Lower lobe of right lung (tissue), 2 donors: ENCODE results near the gene RIMS1. TPM values are rescaled to one million over a fixed set of nuclear protein-coding genes. Genes with fewer than 3 reads are reported as not detected.
A peak's percentile ranks its signal among the peaks of the same experiment; 100 is the strongest.

Experiments used
- ATAC-seq, 2 donors: fragments of 200-7000 bp; cut with Tn5 transposase; one replicate each; pipeline ENCODE4 v1.9.1; 2020 to 2022; ENCODE audit warnings: mild to moderate bottlenecking in 2 of 2, moderate library complexity in 2 of 2
- DNase-seq: peaks from one replicate; pipeline ENCODE4 v3.0.0-alpha.2; 2020
- H3K27ac ChIP-seq: fragments of 200-600 bp; one replicate; pipeline ENCODE4 v1.8.0; 2022
- H3K27me3 ChIP-seq: fragments of 200-600 bp; one replicate; pipeline ENCODE4 v1.8.0; 2022; ENCODE audit warnings: low read depth
- H3K36me3 ChIP-seq: fragments of 200-600 bp; one replicate; pipeline ENCODE4 v1.8.0; 2022; ENCODE audit warnings: mild to moderate bottlenecking
- H3K4me1 ChIP-seq: fragments of 200-600 bp; one replicate; pipeline ENCODE4 v1.8.0; 2022
- H3K4me3 ChIP-seq: fragments of 200-600 bp; one replicate; pipeline ENCODE4 v1.8.0; 2022; ENCODE audit warnings: mild to moderate bottlenecking
- H3K9me3 ChIP-seq: fragments of 200-600 bp; one replicate; pipeline ENCODE4 v1.8.0; 2022
- intact Hi-C: fragments of 100-400 bp; cut with DNase I; formaldehyde crosslinking; loops from one replicate; pipeline ENCODE4 v1.11.0; 2022
- total RNA-seq: library from RNA; stranded (reverse); fragmentation: NEBNext Ultra II Directional; extraction: Animal tissue kit (Norgen Biotek cat#: 25700); gene quantifications from one replicate; pipeline ENCODE4 v1.2.1, GENCODE V29; 2021
- TF ChIP-seq, protein P1 (sequence below): fragments of 200-600 bp; IDR thresholded peaks from one replicate; pipeline ENCODE4 v1.8.0; 2022; ENCODE audit warnings: antibody characterized with exemption, mild to moderate bottlenecking
- donor health status: DM: no; HTN: yes; CAD: no; lungs with severe emphysema.

The RIMS1 gene
- total RNA-seq, 1 donor from 2014 or later, result 3.8 TPM

DNA sequence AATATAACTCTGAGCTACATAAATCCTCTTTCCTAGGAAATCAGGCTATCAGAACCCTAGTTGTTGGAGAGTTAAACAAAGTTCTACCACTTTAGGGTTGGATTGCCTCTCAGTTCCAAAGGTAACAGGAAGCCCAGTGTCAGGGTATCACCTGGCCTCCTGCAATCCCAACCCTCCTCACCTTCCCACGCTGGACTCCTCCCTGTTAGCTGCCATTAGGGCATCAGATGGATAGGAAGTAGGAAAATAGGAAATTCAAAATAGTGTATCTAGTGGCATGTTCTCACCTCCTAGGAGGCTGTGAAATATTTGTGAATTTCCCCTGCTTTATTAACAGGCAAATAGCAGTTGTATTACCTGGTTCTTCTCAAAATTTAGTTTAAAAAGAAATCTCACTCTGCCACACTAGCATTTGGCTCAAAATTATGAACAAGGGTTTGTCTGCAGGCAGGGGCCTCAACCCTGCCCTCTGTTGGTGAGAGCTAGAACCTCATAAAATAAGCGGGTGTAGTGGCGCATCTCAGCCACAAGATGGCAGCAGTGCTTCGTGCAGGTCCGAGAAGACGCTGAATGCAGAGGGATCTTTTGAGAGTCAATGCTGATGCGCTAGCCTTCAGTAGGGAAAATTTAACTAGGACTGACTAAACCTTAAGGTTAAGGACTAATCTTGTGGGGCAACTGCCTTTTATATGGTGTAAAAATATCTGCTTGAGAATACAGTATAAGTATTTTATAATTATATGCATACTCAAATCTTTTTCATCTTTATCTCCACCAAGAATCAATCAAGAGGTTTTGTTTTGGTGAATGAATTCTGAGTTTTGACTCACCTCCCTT lies 525.7 kb downstream of the RIMS1 start:
- Histone ChIP-seq H3K4me1 (no peaks in the 10 kb centered on the region), H3K9me3 (no peaks in the 10 kb centered on the region), H3K4me3 (no peak overlapping the region), H3K27ac (no peak overlapping the region), H3K27me3 (peaks cover 5% of the 10 kb centered on the region), H3K36me3 (no peaks in the 10 kb centered on the region)
- TF ChIP-seq, protein P1, sequence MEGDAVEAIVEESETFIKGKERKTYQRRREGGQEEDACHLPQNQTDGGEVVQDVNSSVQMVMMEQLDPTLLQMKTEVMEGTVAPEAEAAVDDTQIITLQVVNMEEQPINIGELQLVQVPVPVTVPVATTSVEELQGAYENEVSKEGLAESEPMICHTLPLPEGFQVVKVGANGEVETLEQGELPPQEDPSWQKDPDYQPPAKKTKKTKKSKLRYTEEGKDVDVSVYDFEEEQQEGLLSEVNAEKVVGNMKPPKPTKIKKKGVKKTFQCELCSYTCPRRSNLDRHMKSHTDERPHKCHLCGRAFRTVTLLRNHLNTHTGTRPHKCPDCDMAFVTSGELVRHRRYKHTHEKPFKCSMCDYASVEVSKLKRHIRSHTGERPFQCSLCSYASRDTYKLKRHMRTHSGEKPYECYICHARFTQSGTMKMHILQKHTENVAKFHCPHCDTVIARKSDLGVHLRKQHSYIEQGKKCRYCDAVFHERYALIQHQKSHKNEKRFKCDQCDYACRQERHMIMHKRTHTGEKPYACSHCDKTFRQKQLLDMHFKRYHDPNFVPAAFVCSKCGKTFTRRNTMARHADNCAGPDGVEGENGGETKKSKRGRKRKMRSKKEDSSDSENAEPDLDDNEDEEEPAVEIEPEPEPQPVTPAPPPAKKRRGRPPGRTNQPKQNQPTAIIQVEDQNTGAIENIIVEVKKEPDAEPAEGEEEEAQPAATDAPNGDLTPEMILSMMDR, result peak; percentile 100
- DNase-seq (peak; percentile 69), ATAC-seq (peak; percentile 87 to 96)
- intact Hi-C loops, result loop anchor here (10.0 kb wide), 1 partner anchor 723 kb away; no protein-coding TSS in a partner anchor

DNA sequence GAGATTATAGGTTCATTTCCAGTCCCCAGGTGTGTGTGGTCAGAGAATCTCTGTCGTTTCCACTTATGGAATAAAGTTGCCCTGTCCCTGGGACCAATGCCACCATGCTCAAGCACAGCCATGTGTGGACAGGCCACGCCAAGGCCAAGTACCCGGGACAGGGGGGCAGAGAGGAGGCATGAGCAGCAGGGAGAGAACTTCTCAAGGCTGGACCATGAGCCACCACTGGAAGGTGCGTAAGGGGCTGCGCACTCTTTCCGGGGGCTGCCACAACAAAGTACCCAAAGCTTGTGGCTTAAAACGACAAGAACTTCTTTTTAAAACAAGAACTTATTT lies 526.3 kb downstream of the RIMS1 start:
- TF ChIP-seq, protein P1, result no peak
- Histone ChIP-seq H3K9me3 (no peaks in the 10 kb centered on the region), H3K4me3 (no peak overlapping the region), H3K27ac (no peak overlapping the region), H3K4me1 (no peaks in the 10 kb centered on the region), H3K27me3 (peaks cover 5% of the 10 kb centered on the region), H3K36me3 (no peaks in the 10 kb centered on the region)
- DNase-seq, result no peak
- intact Hi-C loops, result loop anchor here (10.0 kb wide), 1 partner anchor 722 kb away; no protein-coding TSS in a partner anchor
- peak in 1 of 2 donors; percentile 11 for ATAC-seq

DNA sequence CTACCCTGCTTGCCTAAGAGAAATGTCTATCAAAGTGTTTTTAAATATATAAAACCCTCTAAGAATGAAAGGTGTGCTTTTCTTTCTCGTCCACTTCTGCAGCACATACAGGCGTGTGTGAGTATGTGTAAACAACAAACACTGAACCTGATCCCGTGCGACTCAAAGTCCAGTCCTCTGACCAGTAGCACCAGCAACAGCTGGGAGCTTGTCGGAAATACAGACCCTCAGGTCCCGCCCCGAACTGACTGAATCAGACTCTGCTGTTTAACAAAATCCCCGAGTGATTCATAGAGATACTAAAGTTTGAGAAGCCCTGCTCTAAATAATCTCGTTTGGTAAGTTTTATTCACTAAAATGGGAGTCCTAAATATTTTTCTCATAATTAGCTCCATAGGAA lies 527.5 kb downstream of the RIMS1 start:
- TF ChIP-seq, protein P1, result no peak
- Histone ChIP-seq H3K4me1 (no peaks in the 10 kb centered on the region), H3K9me3 (no peaks in the 10 kb centered on the region), H3K36me3 (no peaks in the 10 kb centered on the region), H3K27ac (no peak overlapping the region), H3K27me3 (peaks cover 5% of the 10 kb centered on the region), H3K4me3 (no peak overlapping the region)
- intact Hi-C loops, result loop anchor here (10.0 kb wide), 1 partner anchor 721 kb away; no protein-coding TSS in a partner anchor
- ATAC-seq, result no peak
- DNase-seq, result no peak

DNA sequence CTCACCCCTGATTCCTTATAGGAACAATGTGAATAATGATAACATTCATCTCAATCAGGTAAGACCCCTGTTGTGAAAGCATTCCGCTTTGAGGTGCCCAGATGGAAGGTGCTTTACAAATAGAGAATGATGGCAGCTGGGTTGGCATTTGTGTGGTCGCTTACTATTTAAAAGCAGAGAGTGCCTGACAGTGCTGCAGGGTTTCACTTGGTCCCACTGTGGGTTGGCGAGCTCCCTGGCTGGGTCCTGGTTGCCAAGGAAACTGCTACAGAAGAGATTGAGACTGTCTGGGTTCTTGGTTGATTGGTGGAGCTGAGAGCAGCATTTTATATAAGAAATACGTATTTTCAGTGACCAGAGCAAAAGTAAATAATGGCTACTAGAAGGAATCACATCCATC lies 528.3 kb downstream of the RIMS1 start:
- H3K27me3 ChIP-seq, result peaks cover 5% of the 10 kb centered on the region
- ATAC-seq (no peak), DNase-seq (no peak)
- intact Hi-C loops, result loop anchor here (10.0 kb wide), 1 partner anchor 720 kb away; no protein-coding TSS in a partner anchor
- no peaks in the 10 kb centered on the region for H3K36me3 ChIP-seq
- TF ChIP-seq, protein P1, result no peak
- no peak overlapping the region for H3K4me3 ChIP-seq
- H3K4me1 ChIP-seq, result no peaks in the 10 kb centered on the region
- no peaks in the 10 kb centered on the region for H3K9me3 ChIP-seq
- no peak overlapping the region for H3K27ac ChIP-seq

DNA sequence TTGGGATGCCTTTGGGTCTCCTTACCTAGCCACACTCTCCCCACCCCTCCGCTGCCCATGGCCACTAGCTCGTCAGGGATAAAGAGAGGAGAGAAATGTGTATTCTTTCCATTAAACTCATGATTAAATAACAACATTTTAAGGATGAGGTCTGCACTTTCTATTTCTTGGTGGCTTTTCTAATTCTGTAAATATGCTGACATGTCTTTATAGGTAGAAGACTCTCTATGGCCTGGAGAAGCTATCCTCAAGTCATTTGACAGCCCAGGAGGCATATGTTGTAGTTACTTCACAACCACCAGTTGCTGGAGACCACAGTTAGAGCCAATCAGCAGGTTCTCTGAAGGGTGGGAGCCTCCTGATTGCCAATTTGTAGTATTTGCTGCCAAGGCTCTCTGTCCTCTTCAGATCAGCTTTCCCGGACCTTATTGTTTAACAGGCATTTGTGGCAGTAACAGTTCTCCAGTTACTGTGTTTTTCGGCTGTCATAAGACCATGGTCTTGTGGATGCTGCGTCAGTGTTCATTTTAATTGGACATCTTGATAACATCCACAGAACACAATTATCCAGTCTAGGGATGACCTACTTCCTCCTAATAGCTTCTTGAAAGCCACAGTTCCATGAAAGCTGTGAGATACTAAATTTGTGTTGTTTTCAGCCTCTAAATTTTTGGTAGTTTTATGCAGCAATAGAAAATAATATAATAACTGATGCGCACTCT lies 530.6 kb downstream of the RIMS1 start:
- Histone ChIP-seq H3K4me1 (no peaks in the 10 kb centered on the region), H3K4me3 (no peak overlapping the region), H3K27ac (no peak overlapping the region), H3K27me3 (peaks cover 5% of the 10 kb centered on the region), H3K9me3 (no peaks in the 10 kb centered on the region), H3K36me3 (no peaks in the 10 kb centered on the region)
- intact Hi-C loops, result loop anchor here (10.0 kb wide), 1 partner anchor 718 kb away; no protein-coding TSS in a partner anchor
- no peak for DNase-seq
- TF ChIP-seq, protein P1, result no peak
- no peak for ATAC-seq
